Coronary artery (tissue), 2 donors: ENCODE measurements around the gene LELP1.
"Not testable (repeated sequence)": the region's sequence is repeated elsewhere in the genome, so short reads cannot be mapped to it uniquely, and the experiment has no call there.

Experiments
- DNase-seq: peaks from one replicate; pipeline ENCODE4 v3.0.0-alpha.2; 2017; ENCODE audit warnings: low spot score
- H3K27ac ChIP-seq, 2 donors: fragments of 200-600 bp; sonication (generic); one replicate each; pipeline ENCODE4 v1.5.1; 2016 to 2019
- H3K4me3 ChIP-seq: fragments of 200-600 bp; sonication (generic); 2 replicates; pipeline ENCODE4 v1.5.1; 2016; ENCODE audit warnings: mild to moderate bottlenecking, moderate library complexity
- TF ChIP-seq, protein P1 (sequence below): fragments of 200-600 bp; sonication (generic); IDR thresholded peaks from one replicate; pipeline ENCODE4 v1.5.1; 2019; ENCODE audit warnings: antibody characterized with exemption

The LELP1 gene

DNA sequence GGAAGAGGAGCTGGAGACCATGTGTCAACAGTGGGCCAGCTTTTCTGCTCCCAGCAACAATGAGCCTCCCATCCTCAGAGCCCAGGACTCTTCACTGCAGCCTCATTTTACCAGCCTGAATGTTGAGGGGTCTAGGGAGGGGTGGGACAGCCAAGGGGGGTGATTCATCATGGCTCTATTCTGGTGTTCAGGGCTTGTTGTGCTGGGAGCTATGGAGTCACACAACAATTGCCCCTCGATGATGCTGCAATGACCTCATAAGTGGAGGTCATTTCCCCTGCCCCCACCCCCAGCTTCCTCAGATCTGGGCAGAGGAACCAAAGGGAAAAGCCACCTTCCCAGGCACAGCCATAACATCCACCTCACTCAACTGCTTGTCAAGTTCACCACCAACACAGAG lies at the start of gene LELP1:
Gene LELP1, plus strand, starts transcription at position 301 of the 400 bp plus-strand sequence. CDS start 1,278 bp downstream, outside the sequence.
- TF ChIP-seq, protein P1, sequence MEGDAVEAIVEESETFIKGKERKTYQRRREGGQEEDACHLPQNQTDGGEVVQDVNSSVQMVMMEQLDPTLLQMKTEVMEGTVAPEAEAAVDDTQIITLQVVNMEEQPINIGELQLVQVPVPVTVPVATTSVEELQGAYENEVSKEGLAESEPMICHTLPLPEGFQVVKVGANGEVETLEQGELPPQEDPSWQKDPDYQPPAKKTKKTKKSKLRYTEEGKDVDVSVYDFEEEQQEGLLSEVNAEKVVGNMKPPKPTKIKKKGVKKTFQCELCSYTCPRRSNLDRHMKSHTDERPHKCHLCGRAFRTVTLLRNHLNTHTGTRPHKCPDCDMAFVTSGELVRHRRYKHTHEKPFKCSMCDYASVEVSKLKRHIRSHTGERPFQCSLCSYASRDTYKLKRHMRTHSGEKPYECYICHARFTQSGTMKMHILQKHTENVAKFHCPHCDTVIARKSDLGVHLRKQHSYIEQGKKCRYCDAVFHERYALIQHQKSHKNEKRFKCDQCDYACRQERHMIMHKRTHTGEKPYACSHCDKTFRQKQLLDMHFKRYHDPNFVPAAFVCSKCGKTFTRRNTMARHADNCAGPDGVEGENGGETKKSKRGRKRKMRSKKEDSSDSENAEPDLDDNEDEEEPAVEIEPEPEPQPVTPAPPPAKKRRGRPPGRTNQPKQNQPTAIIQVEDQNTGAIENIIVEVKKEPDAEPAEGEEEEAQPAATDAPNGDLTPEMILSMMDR: no peak
- Histone ChIP-seq H3K4me3 (no peak within 1 kb of the TSS), H3K27ac (no peak within 1 kb of the TSS)
- no peak for DNase-seq

DNA sequence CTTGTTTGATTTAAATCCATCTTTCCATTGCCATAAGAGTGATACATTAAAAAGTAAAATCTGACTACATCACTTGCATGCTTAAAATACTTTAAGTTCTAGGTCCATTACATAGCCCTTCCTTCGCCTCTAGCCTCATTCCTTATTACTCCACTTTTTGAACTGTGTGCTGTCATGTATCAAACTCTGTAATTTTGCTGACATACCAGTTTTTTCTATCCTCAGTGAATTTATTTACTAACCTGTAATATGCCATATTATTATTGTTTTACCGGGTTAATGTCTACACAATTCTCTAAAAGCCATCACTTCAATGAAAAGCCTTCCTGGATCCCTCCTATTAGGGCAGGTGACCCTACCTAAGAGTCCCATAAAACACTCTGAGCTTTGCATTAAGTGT lies 47.7 kb upstream of the LELP1 start:
- Histone ChIP-seq H3K27ac (no peak overlapping the region), H3K4me3 (no peak overlapping the region)
- TF ChIP-seq, protein P1: no peak
- DNase-seq: no peak

DNA sequence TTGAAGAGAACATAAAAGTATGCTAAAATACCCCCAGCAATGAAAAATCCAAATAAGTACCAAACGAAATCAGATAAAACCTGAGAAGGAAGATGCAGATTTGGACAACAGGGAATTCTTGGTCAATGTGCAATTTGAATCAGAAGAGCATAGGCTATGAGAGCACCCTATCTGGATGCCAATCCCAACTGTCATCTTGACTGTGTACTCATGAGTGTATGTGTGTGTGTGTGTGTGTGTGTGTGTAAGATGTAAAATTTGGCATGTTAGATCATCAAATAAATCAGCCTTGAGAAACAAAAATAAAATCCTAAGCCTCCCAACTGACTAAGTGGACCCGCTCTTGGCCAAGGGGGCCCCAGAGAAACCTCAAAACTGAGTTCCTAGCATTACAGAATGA lies 34.5 kb upstream of the LELP1 start:
- Histone ChIP-seq H3K27ac (no peak overlapping the region), H3K4me3 (no peak overlapping the region)
- no peak for DNase-seq
- TF ChIP-seq, protein P1: no peak

DNA sequence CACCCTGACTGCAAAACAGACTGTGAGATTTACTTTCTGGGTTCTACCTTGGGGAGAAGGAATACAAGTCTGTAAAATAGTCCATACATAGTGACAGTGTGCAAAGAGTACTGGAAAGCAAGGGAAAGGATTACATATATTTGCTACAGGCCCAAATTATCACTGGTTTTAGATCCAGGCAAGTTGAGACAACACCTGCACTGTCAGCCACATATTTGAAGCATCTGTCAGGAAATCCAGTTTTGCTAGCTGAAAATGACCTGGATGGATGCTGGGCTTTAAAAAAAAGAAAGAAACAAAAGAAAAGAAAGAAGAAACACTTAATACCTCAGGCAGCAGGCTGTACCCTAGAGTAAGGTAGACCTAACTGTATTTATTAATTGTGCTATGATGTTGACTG lies 28.6 kb upstream of the LELP1 start:
- TF ChIP-seq, protein P1: no peak
- no peak overlapping the region for H3K27ac ChIP-seq
- no peak for DNase-seq
- no peak overlapping the region for H3K4me3 ChIP-seq

DNA sequence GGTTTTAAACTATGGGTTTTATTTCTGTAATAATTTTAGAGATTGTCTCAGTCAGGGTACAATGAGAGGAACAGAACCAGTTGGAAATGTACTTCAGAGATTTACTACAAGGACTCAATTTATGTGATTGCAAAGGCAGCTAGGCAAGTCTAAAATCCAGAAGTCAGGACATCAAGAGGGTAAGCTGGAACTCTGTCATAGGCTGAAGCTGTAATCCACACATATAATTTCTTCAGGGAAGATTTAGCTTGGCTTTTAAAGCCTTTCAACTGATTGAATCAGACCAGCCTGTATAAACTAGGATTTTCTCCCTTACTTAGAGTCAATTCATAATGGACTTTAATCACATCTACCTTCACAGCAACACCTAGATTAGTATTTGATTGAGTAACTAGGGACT lies 24.3 kb upstream of the LELP1 start:
- H3K4me3 ChIP-seq: no peak overlapping the region
- no peak for DNase-seq
- TF ChIP-seq, protein P1: no peak
- H3K27ac ChIP-seq: no peak overlapping the region

DNA sequence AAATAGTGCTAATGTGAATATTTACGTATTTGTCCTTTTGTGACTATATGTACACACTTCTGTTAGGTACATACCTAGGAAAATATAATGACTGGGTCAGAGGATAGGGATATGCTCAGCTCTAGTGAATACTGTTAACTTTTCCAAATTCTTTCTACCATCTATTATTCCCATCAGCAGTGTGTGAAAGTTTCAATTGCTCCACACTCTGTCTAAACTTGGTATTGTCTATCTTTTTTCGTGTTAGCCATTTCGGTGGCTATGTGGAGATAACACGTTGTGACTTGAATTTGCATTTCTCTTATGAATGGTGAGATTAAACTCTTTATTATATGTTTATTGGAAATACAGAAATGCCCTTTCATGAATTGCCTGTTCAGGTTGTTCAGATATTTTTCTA lies 22.7 kb upstream of the LELP1 start:
- Histone ChIP-seq H3K4me3 (no peak overlapping the region), H3K27ac (no peak overlapping the region)
- DNase-seq: no peak
- TF ChIP-seq, protein P1: no peak

DNA sequence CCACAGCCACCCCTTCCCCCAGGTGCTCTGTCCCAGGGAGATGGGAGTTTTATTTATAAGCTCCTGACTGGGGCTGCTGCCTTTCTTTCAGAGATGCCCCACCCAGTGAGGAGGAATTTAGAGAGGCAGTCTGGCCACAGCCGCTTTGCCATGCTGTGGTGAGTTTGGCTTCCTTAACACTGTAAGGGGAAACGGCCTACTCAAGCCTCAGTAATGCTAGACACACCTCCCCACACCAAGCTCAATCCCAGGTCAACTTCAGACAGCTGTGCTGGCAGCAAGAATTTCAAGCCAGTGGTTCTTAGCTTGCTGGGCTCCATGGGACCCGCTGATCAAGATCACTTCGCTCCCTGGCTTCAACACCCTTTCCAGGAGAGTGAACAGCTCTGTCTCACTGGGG lies 14.9 kb upstream of the LELP1 start:
- H3K4me3 ChIP-seq, DNase-seq, H3K27ac ChIP-seq: not testable (repeated sequence)

DNA sequence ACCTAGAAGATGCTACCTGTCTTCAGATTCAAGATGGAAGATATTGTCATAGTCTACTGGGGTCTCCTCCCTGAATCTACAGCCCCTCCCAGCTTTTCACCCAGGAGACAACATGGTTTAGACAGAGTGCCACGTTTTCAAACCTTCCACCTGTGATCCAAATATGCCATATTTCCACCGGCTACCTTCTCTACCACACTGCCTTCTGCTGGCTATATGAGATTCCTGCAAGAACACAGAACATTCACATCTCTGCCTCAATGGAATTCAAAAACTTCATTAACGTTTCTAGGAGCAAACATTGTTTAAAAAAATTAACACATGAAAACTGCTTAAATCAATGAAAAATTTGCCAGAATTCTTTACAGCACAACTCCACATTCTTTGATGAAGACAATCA lies 12.9 kb upstream of the LELP1 start:
- TF ChIP-seq, protein P1: no peak
- no peak overlapping the region for H3K27ac ChIP-seq
- no peak overlapping the region for H3K4me3 ChIP-seq
- DNase-seq: no peak
